Left kidney (tissue), 2 donors: ENCODE measurements around the gene CEP131. TPM values are rescaled to one million over a fixed set of nuclear protein-coding genes. Genes with fewer than 3 reads are reported as not detected.
A peak's percentile ranks its signal among the peaks of the same experiment; 100 is the strongest.
"Not testable (repeated sequence)": the region's sequence is repeated elsewhere in the genome, so short reads cannot be mapped to it uniquely, and the experiment has no call there.

ENCODE experiments used
- DNase-seq: peaks from one replicate; pipeline ENCODE4 v3.0.0-alpha.2; 2013
- polyA plus RNA-seq: library from polyadenylated mRNA; unstranded; fragments of 120-200 nt; gene quantifications from one replicate; pipeline ENCODE4 v1.2.1, GENCODE V29; 2013; ENCODE audit not compliant: insufficient read length

CEP131 gene
- polyA plus RNA-seq, 1 donor: 15.7 TPM

DNA sequence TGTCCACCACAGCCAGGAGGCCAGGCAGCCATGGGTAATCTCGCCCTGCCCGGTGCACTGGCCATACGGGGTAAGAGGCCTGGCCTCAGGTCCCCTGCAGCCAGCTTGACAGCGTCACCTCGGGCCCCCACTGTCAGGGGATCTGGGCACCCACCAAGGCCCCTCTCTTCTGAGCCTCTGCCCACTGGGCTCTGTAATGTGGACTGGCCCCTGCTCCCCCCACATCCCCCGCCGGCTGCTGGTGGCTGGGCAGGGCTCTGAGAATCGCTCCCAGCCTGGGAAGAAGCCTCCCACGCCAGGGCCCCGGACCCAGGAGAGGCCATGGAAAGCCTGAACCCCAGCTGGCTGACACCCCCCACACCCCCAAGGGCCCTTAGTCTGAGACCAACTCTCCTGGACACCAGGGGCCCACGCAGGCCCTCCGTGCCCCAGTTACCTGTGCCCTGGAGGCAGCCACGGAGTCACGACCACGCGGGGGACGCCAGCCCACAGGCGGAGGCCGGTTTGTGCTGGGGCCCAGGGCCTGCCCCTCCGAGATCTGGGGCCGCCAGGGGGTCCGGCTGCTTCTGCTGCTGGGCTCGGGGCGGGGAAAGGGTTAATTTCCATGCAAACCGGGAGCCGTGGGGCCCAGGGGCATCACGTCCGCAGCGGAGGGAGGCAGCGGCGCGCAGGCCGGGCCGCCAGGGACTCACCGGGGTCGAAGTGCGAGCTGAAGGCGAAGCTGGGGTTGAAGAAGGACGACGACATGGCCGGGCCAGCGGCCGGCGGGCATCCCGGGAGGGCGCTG lies 57.3 kb downstream of the CEP131 start, which contains the start of gene PVALEF:
Gene PVALEF (plus strand): TSS at position 262 of the 787 bp plus-strand sequence. CDS start 15,720 bp downstream, outside the sequence.
- DNase-seq: peak; percentile 35

DNA sequence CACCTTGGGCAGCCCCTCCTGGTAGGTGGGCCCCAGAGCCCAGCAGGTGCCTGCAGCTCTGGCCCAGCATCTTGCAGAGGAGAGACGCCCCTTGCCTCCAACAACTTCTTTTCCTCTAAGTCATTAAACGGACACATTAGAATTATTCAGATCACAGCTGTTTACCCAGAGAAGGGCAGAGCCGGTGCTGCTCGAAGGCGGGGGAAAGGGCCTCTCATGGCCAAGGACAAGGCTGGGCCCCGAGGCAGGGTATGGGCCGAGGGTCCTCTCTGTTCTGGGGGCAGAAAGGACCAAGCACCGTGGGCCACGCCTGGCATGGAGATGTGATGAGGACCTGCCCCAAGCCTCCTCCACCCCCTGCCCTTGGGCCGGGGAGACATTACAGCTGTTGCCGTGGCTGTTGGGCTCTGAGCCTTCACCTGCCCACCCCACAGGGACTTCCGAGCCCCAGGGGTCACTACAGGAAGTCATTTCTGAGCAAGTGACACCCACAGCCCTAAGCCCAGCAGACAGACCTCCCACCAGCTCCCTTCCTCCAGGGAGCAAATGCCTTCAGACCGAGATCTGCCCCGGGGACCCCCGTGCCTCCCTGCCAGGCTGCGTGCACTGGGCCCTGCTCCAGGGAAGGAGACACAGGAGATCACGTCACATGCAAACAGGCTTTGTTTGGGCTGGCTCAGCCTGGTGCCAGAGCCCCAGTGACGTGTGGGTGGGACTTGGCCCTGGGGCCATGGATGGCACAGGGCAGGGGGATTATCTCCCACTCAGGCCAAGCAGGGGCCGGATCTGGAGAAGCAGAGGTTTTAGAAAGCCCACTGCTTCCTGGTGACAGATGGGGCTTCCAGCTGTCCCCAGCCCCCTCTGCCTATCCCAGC lies 58.2 kb downstream of the CEP131 start:
- DNase-seq: no peak

DNA sequence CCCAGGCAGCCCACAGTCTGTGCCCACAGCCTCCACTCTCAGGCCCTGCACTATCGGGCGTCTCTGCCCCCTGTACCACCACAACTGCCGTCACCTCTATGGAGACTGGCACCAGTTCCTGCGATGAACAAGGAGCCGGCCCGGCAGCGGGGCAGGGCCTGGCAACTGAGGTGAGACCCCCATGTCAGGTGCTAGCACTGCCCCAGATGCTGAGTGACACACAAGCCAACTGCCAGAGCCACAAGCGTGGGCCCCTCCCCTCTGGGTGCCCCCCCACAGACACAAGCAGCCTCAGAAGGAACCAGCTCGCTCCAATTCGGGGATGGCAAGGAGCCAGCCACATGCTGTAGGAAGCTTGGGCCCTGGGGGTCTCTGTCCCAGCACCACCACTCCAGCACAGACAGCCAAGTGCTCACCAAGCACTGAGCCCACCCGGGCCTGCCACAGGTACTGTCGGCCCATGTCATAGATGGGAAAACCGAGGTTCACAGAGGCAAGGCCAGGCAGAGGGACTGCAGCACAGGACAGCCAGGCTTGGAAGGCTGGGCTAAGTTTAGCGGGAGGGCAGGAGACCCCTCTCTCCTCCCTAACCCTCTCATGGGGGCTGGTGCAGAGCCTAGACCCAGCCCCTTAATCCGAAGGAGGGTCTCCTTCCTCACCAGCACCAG lies 58.9 kb downstream of the CEP131 start:
- DNase-seq: no peak

DNA sequence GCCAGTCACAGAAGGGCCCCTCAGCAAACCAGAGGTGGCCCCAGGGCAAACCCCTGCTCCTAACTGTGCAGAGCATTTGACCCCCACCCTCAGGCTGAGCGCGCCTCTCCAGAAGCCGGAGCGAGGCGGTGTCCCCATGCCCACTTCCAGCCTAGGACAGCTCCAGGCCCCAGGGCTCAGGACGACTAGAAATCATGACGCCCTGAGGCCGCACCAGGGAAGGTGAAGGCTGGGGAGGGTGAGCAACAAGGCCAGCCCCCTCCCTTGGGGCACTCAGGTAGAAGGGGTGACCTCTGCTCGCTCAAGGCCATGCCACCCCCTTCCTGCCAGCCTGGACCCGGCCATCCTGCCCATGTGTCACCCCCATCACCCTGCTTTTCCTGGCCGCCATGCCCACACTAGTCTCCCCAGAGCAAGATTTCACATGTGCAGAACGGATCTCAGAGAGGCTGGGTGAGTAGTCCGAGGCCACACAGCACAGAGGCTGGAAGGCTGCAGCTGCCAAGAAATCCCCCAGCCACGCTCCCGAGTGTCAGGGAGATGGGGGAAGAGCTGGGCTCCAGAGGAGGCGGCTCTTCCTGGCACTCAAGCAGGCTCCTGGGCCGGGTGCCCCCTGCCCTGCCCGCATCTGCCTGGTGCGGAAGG lies 59.6 kb downstream of the CEP131 start:
- no peak for DNase-seq

DNA sequence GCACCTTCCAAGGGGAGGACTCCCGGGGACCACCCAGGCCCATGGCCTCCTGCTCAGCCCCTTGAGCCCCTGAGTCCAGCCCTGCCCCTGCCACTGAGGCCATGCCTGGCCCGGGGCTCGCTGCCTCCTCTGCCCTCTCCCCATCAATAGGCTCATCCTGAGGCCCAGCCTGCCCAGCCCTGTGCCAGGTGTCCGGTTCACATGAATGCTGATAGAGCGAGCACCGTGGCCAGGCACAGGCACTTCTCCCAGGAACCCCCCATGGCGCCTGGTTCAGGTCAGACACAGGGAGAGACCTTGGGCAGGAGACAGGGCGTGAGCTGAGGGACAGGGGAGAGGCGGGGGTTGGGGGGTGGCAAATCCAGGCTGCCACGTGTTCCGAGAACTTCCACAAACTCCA lies 60.3 kb downstream of the CEP131 start:
- no peak for DNase-seq

DNA sequence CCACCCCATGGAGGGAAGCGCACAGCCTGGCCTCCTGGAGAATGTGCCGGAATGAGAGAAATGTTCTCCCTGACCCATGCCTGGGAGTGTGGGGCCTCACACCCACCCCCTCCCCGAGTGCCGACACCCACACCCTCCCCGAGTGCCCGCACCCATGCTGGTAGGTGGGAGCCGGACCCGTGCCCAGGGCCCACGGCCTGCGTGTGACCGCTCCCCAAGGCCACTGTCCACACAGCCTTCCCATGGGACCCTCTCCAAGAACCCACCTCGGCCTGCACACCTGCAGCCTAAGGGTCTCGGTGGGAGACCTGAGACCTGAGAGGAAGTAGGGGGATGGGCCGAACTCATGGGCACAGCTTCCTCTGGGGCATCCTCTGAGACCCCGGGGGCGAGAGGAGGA lies 60.8 kb downstream of the CEP131 start:
- DNase-seq: no peak

DNA sequence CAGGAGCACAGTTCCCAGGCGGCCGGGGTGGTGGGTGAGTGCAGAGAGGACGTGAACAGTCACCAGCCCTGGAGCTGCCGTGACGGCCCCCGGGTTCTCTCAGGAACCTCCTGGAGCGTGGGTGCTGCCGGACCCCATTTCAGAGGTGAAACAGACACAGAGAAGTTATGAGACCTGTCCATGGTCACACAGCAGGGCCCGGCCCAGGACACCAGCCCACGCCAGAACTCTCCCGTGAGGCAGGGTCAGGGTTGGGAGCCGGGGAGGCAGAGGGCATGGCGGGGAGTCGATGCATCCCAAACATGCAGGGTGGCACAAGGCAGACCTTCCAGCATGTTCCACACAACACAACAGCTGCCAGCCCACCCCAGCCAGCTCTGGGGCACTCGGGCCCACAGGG lies 61.2 kb downstream of the CEP131 start:
- DNase-seq: no peak

DNA sequence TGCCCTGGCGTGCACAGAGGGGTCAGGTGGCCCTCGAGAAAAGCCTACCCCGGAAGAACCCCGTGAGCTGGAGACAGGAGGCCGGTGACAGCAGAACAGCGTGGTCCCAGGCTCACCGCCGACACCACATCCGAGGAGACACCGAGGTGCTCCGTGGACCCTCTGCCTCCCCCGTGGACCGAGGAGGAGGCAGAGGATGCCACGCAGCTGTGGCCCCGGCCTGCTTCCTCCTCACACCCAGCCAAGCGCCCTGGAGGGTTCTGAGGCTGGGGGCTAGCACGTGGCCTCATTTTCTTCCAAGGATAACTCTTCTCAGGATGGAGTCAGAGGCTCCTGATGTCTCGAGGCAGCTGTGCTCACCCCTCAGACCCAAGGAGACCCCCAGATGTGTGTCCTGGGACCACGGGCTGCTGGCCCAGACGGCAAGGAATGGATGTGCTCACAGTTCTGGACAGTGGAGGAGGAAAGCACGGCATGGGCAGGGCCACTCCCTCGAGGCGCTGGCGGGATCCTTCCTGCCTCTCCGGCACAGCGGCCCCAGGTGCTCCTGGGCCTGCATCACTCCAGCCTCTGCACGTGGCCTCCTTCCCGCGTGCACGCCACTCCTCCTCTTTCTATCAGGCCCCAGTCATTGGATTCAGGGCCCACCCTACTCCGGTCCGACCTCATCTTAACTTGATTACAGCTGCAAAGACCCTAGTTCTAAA lies 61.9 kb downstream of the CEP131 start:
- DNase-seq: no peak

DNA sequence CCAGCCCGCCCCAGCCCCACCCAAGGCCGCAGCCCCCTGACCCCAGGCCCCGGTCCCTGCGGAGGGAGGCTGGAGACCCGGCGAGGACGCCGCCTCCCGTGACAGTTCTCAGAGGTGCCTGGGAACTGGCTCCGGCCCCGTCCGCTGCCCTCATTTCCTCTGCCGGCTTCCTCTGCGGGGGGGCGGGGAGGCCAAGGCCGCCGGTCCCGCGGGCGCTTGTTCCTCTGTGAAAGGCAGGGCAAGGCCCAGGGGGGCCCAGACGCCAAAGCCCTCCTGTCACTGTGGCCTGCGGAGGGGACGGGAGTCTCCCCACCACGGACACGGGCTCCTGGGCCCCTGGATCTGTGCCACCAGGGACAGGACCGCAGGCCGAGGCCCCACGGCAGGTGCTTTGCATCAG lies 62.5 kb downstream of the CEP131 start:
- no peak for DNase-seq

DNA sequence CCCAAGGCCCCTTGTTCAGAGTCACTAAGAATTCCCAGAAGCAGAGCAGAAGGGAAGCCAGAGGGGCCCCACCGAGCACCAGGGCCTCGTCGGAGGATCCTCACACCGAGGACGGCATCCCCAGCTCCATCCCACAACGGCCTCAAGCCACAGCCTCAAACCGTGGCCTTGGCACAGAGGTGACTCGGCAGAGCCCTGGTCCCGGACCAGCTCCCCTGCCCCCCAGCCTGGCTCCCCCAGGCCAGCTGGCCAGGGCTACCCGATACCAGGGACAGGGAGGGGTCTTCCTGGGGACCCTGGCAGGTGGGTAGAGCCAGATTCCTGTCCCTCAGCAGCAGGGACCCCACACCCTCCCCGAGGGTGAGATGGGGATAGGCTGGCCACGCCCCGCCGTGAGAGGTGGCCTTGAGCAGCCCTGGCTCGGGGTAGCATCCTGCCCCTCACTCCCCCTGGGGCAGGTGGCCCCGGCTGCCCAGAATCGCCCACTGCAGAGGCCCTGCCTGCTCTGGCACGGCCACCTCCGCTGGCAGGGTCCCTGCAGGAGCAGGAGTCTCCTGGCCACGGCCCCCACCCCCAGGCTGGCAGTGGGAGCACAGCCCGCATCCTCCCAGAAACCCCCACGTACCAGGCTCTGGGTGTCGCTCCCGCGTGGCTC lies 63.0 kb downstream of the CEP131 start:
- DNase-seq: no peak

DNA sequence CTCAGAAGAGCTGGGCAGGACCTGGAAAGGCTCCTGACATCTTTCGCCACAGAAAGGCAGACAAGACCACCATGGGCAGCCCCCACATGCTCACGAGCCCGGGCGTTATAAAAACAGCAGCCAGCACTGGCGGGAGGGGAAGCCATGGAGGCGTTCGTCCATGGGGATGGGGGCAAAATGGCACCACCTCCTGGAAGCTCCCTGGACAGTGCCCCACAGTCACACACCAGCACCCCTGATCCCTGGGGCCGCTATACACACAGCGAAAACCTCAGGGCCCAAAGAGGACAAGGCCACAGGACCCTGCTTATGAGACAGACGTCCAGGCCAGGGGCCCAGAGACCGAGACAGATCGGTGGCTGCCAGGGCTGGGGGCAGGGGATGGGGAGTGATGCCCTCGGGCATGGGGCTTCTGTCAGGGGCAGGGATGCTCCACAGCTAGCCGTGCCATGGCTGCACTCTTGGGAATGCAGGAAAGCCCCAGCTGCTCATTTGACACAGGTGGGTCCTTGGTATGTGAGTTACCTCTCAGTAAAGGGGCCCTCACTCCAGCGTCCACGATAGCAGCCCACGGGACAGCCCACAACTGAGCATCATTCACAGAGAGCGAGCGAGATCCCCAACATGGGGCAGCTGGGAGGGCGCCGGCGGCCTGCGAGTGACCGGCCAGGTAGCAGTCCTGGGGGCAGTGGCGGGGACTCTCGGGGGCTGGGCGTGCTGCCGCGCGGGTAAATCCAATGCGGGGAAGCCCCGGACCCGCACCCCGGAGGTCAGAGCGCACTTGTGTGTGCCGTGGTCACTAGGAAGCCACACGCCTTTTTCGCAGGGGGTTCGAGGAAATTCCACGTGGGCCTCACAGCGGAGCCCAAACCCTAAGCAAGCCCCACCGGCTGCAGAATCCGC lies 63.8 kb downstream of the CEP131 start:
- no peak for DNase-seq

DNA sequence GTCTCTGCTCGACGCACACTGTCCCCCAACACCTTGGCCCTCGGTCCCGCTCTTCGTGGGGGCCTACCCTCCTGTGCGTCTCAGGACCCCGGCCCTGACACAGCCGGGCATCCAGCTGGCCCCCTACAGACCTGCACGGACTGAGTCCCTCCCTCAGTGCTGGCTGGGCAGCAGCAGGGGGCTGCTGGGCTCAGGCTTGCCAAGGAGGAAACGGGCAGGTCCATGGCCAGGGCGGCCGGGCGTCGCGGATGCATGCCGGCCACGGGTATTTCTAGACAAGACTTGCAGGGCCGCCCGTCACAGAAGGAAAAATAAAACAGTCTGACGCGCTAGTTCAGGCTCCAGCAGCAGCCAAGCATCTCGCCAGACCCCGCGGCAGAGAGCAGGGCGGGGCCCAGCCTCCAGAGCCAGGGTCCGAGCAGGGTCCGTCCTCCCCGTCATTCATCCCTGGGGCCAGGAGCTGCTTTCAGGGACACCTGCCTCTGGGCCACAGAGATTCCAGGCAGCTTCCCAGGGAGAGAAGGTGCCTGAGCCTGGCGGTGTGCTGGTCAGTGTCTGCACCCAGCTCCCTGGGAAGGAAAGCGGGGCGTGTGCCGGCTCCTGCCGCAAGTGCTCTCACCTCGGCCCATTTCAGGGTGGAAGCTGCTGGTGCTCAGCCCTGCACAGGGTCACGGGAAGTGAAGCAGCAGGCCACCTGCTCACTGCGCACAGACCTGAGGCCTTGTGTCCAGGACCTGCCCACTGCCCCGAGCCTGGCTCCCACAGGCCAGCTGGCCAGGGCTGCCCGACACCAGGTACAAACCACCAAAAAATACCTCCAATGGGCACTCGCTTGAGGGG lies 64.7 kb downstream of the CEP131 start:
- no peak for DNase-seq

DNA sequence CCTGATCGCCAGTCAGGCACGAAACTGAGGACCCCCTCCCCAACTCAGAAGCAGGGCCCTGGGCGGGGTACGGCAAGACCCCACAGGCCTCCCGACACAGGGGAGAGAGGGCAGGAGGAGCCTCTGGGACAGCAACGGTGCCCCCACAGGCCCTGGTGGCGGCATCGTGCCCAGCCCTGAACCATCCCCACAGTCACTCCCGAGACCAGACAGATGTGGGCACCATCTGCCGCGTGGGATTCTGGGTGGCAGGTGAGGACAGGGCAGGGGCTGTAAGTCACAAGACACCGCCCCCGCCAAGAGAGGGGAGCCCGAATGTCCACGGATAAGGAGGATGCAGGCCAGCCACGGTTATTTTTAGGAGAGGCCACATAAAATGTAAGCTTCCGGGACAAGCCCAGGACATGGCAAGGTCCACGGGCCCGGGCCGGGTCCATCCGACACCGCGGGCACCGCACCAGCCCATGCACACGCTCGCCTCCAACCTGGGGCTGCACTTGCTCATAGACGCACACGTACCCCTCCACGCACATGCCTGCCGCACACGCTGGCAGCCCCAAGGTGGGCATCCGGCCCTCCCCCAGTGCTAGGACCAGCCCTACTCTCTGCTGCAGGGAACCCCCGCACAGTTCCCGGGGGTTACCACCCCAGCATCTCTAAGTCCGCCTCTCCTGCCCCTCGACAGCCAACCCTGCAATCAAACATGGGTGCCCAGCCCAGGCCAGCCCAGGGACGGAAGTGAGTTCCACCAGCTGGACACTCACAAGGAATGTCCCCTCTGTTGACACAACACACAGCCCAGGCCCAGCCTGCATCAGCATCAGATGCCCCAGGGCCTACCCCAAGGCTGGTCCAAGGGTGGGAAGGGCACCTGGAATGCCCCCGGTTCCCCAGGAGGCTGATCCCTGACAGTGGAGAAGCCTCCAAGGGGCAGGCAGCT lies 65.6 kb downstream of the CEP131 start:
- no peak for DNase-seq

DNA sequence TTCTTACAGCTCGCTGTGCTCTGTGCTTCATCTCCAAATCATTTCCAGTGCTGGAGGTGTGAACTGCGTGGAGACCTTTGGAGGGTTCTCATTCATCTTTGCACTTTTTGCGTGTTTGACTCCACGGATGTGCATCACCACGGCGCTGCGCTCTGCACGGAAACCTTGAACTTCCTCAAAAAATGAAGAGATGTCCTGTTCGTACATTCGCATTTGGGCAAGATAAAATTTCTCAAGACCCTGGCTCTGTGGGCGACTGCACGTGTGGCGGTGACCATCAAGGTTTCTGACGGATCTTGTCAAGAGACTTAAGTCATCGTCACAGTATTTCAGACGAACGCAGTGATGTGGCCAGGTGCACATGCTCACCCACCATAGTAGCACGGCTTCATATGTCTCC lies 67.8 kb downstream of the CEP131 start:
- DNase-seq: no peak

DNA sequence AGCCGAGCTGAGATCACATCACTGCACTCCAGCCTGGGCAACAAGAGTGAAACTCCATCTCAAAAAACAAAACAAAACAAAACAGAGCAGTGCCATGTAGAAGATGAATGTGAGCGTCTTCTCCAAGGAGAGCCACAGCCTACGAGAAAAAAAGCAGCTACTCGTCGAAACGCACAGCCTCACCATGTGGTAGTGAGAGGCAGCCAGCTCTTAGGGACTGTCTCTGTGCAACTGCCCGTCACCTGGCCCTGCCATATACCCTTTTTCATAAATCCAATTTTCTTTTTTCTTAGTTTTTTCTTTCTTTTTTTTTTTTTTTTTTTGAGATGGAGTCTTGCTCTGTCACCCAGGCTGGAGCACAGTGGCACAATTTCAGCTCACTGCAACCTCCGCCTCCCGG lies 68.7 kb downstream of the CEP131 start:
- DNase-seq: not testable (repeated sequence)

DNA sequence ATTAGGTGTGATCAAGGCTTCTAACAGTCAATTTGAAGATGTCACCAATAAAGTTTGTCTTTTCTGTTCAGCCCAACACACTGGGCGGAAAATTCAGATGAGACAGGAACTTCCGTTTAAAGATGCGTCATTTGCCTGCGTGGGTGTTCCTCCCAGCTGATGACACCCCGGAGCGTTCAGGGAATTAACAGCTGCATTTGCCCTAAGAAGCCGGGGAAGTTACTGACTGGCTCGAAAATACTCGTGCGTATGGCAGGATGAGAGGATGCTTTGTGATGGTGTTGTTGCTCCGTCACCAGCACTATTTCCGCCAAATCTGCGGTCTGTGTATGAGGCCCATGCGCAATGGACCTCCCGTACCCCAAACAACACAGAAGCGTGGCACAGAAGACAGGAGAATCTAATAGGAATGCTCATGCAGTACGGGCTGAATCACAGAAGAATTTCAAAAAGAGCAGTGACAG lies 69.4 kb downstream of the CEP131 start:
- no peak for DNase-seq

DNA sequence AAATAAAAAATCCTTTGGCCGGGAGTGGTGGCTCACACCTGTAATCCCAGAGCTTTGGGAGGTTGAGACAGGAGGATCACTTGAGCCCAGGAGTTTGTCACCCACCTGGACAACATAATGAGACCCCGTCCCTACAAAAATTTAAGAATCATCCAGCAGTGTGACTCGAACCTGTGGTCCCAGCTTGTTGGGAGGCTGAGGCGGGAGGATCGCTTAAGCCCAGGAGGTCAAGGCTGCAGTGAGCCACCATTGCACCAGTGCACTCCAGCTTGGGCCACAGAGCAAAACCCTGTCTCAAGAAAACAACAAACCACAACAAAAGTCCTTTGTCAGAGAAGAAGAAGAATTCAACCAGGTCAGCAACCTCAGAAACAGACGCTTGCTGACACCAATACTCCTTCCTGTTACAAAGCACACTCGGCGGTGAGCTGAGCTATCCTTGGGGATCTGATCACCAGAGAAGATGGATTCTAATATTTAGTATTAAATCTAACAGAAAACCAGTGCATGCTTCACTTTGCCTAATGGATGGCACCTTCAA lies 70.4 kb downstream of the CEP131 start:
- DNase-seq: no peak
